Thymus (tissue), 11 donors: Measurements from ENCODE around the gene COX19. TPM values are rescaled to one million over a fixed set of nuclear protein-coding genes. Genes with fewer than 3 reads are reported as not detected.
"Not testable (repeated sequence)": the region's sequence is repeated elsewhere in the genome, so short reads cannot be mapped to it uniquely, and the experiment has no call there.

Source experiments
- DNase-seq, 9 donors: peaks; one replicate each; pipeline ENCODE4 v3.0.0-alpha.2; 2013; ENCODE audit warnings: low spot score in 9 of 9, low read depth in 6 of 9, missing footprints in 1 of 9
- H3K27ac ChIP-seq, 2 donors: one replicate each; pipeline ENCODE4 v1.5.1; 2013; ENCODE audit warnings: control low read depth in 1 of 2, low read depth in 1 of 2, low read length in 1 of 2, mild to moderate bottlenecking in 1 of 2, moderate library complexity in 1 of 2
- H3K27me3 ChIP-seq, 2 donors: one replicate each; pipeline ENCODE4 v1.5.1; 2013; ENCODE audit warnings: low read length in 1 of 2; ENCODE audit not compliant: control insufficient read depth in 2 of 2, insufficient read depth in 1 of 2
- H3K36me3 ChIP-seq, 2 donors: one replicate each; pipeline ENCODE4 v1.5.1; 2013; ENCODE audit warnings: low read length in 1 of 2, mild to moderate bottlenecking in 1 of 2, moderate library complexity in 1 of 2; ENCODE audit not compliant: control insufficient read depth in 2 of 2, insufficient read depth in 2 of 2
- H3K4me1 ChIP-seq, 2 donors: one replicate each; pipeline ENCODE4 v1.5.1; 2013; ENCODE audit warnings: low read length in 2 of 2; ENCODE audit not compliant: control insufficient read depth in 2 of 2, insufficient read depth in 2 of 2
- H3K4me3 ChIP-seq, 2 donors: one replicate each; pipeline ENCODE4 v1.5.1; 2013; ENCODE audit warnings: low read length in 2 of 2, control low read depth in 1 of 2, mild to moderate bottlenecking in 1 of 2
- H3K9me3 ChIP-seq, 2 donors: one replicate each; pipeline ENCODE4 v1.5.1; 2013; ENCODE audit warnings: low read length in 1 of 2, mild to moderate bottlenecking in 1 of 2; ENCODE audit not compliant: control insufficient read depth in 2 of 2, insufficient read depth in 1 of 2
- WGBS: extraction: QIAGEN DNeasy Blood & Tissue Kit; methylation state at CpG from one replicate; pipeline ENCODE4 v1.1.7; 2013; 5-methylcytosine and 5-hydroxymethylcytosine counted together
- polyA plus RNA-seq: library from polyadenylated mRNA; stranded (reverse); fragments of 200-250 nt; gene quantifications from one replicate; pipeline ENCODE4 v1.2.3, GENCODE V29; 2013
- total RNA-seq: library from RNA; stranded (reverse); fragments of 120-200 nt; gene quantifications from one replicate; pipeline ENCODE4 v1.2.4, GENCODE V29; 2013
- donor health status: healthy.

The COX19 gene
- total and polyA plus RNA-seq, 2 donors, result 6.9 to 11.6 TPM

GRCh38 chr7:960972-961371 lies 14.4 kb downstream of the COX19 start:
- Histone ChIP-seq H3K27me3 (peaks cover 4 to 52% of the 10 kb centered on the region in 2 donors), H3K4me1 (peaks cover 10 to 26% of the 10 kb centered on the region in 2 donors)
- not testable (repeated sequence) for H3K4me3 ChIP-seq, H3K36me3 ChIP-seq, DNase-seq, H3K27ac ChIP-seq, H3K9me3 ChIP-seq
- 72% methylated on average over 13 of the region's 13 CpGs for WGBS

DNA sequence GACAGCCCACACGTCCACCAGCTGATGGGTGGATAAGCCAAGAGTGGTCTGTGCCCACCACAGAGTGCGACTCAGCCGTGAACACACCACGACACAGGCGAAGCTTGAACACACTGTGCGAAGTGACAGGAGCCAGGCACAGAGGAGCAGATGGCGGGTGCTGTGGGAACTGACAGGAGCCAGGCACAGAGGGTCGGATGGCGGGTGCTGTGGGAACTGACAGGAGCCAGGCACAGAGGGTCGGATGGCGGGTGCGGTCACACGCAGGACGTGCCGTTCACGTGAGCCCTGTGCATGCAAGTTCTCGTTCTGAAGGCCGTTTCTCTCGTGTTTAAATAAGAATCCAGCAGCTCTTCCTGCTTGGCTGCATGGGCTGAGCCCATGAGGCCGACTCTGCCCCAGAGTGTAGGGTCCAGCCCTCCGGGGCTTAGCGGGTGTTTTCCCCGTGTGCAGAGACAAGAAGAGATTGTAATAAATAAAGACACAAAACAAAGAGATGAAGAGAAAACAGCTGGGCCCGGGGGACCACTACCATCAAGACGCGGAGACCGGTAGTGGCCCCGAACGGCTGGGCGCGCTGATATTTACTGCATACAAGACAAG lies 15.0 kb downstream of the COX19 start:
- no peak overlapping the region for H3K27ac ChIP-seq
- H3K36me3 ChIP-seq, result no peaks in the 10 kb centered on the region
- no peak for DNase-seq
- peaks cover 10 to 23% of the 10 kb centered on the region in 2 donors for H3K4me1 ChIP-seq
- H3K9me3 ChIP-seq, result no peaks in the 10 kb centered on the region
- H3K27me3 ChIP-seq, result peaks cover 9 to 58% of the 10 kb centered on the region in 2 donors
- WGBS, result 91% methylated on average over 31 of the region's 31 CpGs
- H3K4me3 ChIP-seq, result no peak overlapping the region

- WGBS, result 98% methylated on average over 10 of the region's 10 CpGs
- H3K27ac ChIP-seq, H3K4me3 ChIP-seq, DNase-seq, H3K36me3 ChIP-seq, H3K9me3 ChIP-seq: not testable (repeated sequence)
- H3K27me3 ChIP-seq, result peaks cover 15 to 63% of the 10 kb centered on the region in 2 donors
- peaks cover 8 to 17% of the 10 kb centered on the region in 2 donors for H3K4me1 ChIP-seq
These were observed 15.6 kb downstream of the COX19 start for GRCh38 chr7:959740-960139.

- DNase-seq, result no peak
- 90% methylated on average over 20 of the region's 20 CpGs for WGBS
- Histone ChIP-seq H3K27me3 (peaks cover 17 to 59% of the 10 kb centered on the region in 2 donors), H3K9me3 (no peaks in the 10 kb centered on the region), H3K27ac (no peak overlapping the region), H3K4me1 (peaks cover 7 to 13% of the 10 kb centered on the region in 2 donors), H3K4me3 (no peak overlapping the region), H3K36me3 (no peaks in the 10 kb centered on the region)
These were observed 16.1 kb downstream of the COX19 start for GRCh38 chr7:959271-959670.

DNA sequence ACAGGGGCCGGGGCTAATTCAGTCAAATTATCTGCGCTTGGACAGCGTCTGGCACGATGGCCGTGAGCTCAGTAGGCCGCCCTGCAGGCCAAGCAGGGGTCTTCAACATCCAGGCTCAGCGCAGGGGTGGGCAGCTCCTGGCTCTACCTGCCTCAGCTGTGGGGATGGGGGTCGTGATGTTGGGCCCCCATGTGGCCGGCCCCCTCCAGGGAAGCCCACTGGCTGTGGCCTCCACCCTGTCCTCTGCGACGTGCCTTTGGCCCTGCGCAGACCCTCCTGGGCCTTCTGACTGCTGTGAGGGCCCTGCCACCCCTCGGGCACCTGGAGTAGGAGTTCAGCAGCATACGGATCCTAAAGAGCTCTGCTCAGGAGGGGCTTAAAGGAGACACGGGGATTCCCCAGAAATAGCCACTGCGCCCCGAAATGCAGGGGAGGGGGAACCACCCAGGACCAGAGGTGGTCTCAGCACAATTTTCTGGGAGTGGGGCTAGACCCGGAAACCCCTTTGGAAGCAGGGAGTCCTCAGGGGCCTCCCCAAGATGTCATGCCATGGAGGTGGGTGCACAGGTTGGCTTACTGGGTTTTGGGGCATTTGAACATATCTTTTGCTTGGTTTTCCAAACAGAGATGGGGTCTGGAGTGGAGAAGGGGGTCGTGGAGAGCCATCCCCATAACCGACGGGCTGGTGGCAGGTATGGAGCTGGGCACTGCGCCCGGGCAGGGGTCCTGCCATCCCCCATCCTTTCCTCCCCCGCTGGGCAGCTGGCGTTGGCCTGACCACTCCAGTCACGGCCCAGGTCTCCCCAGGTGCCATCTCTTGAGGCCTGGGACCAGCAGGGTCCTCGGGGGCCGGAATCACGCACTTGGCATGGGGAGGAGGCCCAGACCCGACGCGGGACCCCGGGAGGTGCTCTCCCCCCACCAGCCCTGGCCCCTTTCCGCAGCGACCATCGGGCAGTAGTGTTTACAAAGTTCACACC lies 16.8 kb downstream of the COX19 start:
- peaks cover 25 to 56% of the 10 kb centered on the region in 2 donors for H3K27me3 ChIP-seq
- no peaks in the 10 kb centered on the region for H3K9me3 ChIP-seq
- H3K4me1 ChIP-seq, result peaks cover 5 to 6% of the 10 kb centered on the region in 2 donors
- 96% methylated on average over 36 of the region's 36 CpGs for WGBS
- H3K4me3 ChIP-seq, result no peak overlapping the region
- H3K27ac ChIP-seq, result no peak overlapping the region
- no peaks in the 10 kb centered on the region for H3K36me3 ChIP-seq
- no peak for DNase-seq

DNA sequence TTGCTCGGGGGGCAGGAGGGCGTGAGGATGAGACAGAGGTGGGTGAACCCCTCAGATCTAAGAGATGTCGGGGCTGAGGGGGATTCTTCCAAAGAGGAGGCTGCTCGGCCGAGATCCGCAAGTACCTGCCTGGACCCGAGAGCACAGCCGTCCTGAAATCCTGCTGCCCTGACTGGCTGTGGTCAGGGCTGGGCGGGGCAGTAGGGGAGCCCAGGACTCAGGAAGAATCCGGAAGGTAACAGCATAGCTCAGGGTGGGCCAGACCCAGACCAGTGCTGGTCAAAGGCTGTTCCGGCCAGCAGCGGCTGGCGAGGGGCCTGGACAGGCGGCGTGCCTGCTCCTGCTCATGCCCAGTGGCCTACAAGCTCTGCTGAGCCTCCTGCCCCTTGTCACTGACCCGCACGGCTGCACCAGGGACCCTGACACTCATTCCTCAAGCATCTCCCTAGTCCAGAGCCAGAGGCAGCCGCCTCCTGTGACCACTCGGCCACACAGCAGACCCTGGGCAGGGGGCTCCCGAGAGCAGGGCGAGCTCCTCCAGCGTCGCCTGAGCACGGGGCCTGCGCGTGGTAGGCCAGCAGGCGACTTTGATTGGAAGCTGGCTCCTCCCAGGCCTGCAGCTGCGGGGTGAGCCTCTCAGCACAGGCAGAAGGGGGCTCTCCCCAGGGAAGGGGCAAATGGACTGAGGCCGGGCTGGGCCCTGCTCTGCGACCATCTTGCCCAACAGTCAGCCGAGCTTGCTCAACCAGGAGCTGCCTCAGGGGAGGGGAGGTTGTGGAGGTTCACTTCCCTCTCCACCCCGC lies 17.7 kb downstream of the COX19 start:
- Histone ChIP-seq H3K4me3 (no peak overlapping the region), H3K36me3 (no peaks in the 10 kb centered on the region), H3K9me3 (peaks cover 0 to 2% of the 10 kb centered on the region in 2 donors), H3K4me1 (no peaks in the 10 kb centered on the region), H3K27me3 (peaks cover 34 to 56% of the 10 kb centered on the region in 2 donors), H3K27ac (no peak overlapping the region)
- no peak for DNase-seq
- 95% methylated on average over 32 of the region's 32 CpGs for WGBS

GRCh38 chr7:956031-956430 lies 19.3 kb downstream of the COX19 start:
- Histone ChIP-seq H3K27ac (no peak overlapping the region), H3K4me3 (no peak overlapping the region), H3K4me1 (no peaks in the 10 kb centered on the region), H3K27me3 (peaks cover 39 to 63% of the 10 kb centered on the region in 2 donors), H3K36me3 (no peaks in the 10 kb centered on the region), H3K9me3 (peaks cover 0 to 2% of the 10 kb centered on the region in 2 donors)
- 95% methylated on average over 10 of the region's 10 CpGs for WGBS
- no peak for DNase-seq

DNA sequence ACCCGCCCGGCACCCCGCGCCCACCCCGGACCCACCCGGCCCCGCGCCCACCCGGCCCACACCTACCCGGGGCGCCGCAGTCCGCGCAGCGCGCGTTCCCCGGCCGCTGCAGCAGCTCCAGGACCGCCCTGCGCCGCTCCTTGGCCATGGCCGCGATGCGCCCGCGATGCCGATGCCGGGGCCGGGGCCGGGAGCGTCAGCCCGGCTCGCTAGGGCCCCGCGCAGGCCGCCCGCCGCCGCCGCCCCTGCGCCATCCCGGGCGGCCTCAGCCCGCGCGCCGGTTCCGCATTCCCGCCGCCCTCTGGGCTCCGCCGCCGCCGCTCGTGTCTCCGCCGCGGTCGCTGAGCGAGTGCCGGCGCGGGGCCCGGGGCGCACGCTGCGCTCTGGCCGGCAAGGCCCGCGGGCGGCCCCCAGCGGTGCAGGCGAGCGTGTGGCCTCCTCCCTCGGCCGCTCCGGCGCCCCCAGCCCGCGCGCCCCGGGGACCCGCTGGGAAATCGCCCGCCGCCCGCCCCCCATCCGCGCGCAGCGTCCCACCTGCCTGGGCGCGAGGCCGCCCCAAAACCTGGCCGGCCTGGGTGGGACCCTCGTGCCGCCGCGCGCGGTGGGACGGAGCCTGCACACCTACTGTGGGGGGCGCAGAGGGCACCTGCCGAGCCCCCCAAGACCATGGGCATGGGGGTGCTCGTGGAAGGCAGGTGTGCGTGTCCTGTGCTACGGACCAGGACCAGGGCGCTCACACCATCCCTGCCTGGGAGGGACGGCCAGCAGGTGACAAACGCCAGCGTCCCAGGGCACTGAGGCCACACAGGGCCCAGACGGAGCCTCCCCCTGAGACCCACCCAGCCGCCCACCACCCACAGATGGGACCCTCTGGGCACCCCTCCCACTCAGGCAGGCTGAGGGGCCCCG lies 20.8 kb downstream of the COX19 start, which contains the start of gene ADAP1:
ADAP1 (minus strand) TSS at position 351 of the 909 bp plus-strand sequence; CDS start at position 148, 203 bp downstream.
- 9% methylated on average over 115 of the region's 115 CpGs for WGBS
- peaks cover 39 to 63% of the 10 kb centered on the region in 2 donors for H3K27me3 ChIP-seq
- peak within 1 kb of the TSS in 1 of 2 donors; percentile 44 for H3K4me3 ChIP-seq
- H3K4me1 ChIP-seq, result no peaks in the 10 kb centered on the region
- no peaks in the 10 kb centered on the region for H3K36me3 ChIP-seq
- no peak within 1 kb of the TSS for H3K27ac ChIP-seq
- peaks cover 0 to 2% of the 10 kb centered on the region in 2 donors for H3K9me3 ChIP-seq
- peak in 1 of 9 donors; percentile 34 for DNase-seq
